BJ (cell line): ENCODE measurements around the gene CCDC106. TPM values are rescaled to one million over a fixed set of nuclear protein-coding genes. Genes with fewer than 3 reads are reported as not detected.

Experiments used
- CTCF ChIA-PET: fragments of 350-600 bp; formaldehyde crosslinking; extraction: SDS; loops from one replicate; lab custom pipeline; 2021; ENCODE audit warnings: antibody characterized with exemption, inconsistent platforms; lab: Yijun Ruan, JAX
- POLR2A ChIA-PET: fragments of 300-600 bp; sonication (Branson Sonifier 250); formaldehyde crosslinking; extraction: SDS; loops from one replicate; lab custom pipeline; 2021; ENCODE audit warnings: antibody characterized with exemption; lab: Charles Lee
- DNase-seq: peaks from one replicate; pipeline ENCODE4 v3.0.0-alpha.2; 2011; ENCODE audit warnings: low read depth
- H3K27me3 ChIP-seq: 2 replicates; pipeline ENCODE4 v1.6.0; 2011; ENCODE audit warnings: low read length; ENCODE audit not compliant: control insufficient read depth, insufficient read depth
- H3K36me3 ChIP-seq: 2 replicates; pipeline ENCODE4 v1.5.1; 2011; ENCODE audit warnings: low read length; ENCODE audit not compliant: control insufficient read depth, insufficient read depth
- H3K4me3 ChIP-seq: 2 replicates; pipeline ENCODE4 v1.5.1; 2011; ENCODE audit warnings: low read depth, mild to moderate bottlenecking, control low read depth, low read length
- CTCF ChIP-seq: IDR thresholded peaks from 2 replicates; pipeline ENCODE4 v1.5.1; 2011; ENCODE audit warnings: low read depth, mild to moderate bottlenecking, control low read depth, inconsistent platforms, low read length, moderate library complexity; ENCODE audit not compliant: insufficient read depth
- polyA plus RNA-seq: library from polyadenylated mRNA; depleted of rRNA; stranded (reverse); fragments of >200 nt; gene quantifications from 2 replicates; pipeline ENCODE4 v1.2.3, GENCODE V29; 2011

The CCDC106 gene
- polyA plus RNA-seq, 1 experiment = 8.9 TPM

GRCh38 chr19:55635856-55636440 is 12.1 kb upstream of the CCDC106 start:
- ChIA-PET POLR2A (interaction anchor here (1.0 kb wide), 1 partner anchor 12 kb away, joined by 4 read pairs; the partner anchor contains the start of gene CCDC106), CTCF (interaction anchor here (0.9 to 2.2 kb wide), 5 partner anchors 12 to 132 kb away, joined by 3 to 10 read pairs (median 4); partner anchors contain the start of gene ZNF784)
- TF ChIP-seq CTCF = no peak
- H3K27me3 ChIP-seq = no peaks in the 10 kb centered on the region
- no peaks in the 10 kb centered on the region; the same call in 1 of the 2 replicates for H3K36me3 ChIP-seq
- DNase-seq = no peak
- peak overlapping the region; percentile 99 for H3K4me3 ChIP-seq

- POLR2A ChIA-PET = interaction anchor here (0.6 to 1.0 kb wide), 2 partner anchors 11 to 18 kb away, joined by 3 to 4 read pairs; partner anchors contain the start of gene CCDC106
- DNase-seq = no peak
- TF ChIP-seq CTCF = no peak
- Histone ChIP-seq H3K27me3 (no peaks in the 10 kb centered on the region), H3K36me3 (no peaks in the 10 kb centered on the region; the same call in 1 of the 2 replicates), H3K4me3 (no peak overlapping the region)
- CTCF ChIA-PET = interaction anchor here (1.5 to 2.2 kb wide), 4 partner anchors 12 to 133 kb away, joined by 4 to 10 read pairs (median 4); partner anchors contain the start of gene ZNF784
Observed at GRCh38 chr19:55636723-55637122, 11.3 kb upstream of the CCDC106 start.

- no peak for DNase-seq
- TF ChIP-seq CTCF = no peak
- CTCF ChIA-PET = interaction anchor here (1.1 to 1.8 kb wide), 2 partner anchors 13 to 17 kb away, joined by 4 to 5 read pairs; partner anchors contain the start of genes U2AF2 and ZNF784
- H3K4me3 ChIP-seq = no peak overlapping the region
- H3K36me3 ChIP-seq = no peaks in the 10 kb centered on the region; the same call in 1 of the 2 replicates
- H3K27me3 ChIP-seq = no peaks in the 10 kb centered on the region
- POLR2A ChIA-PET = no interaction called here
Observed at GRCh38 chr19:55637534-55637933, 10.5 kb upstream of the CCDC106 start.

- ChIA-PET CTCF (interaction anchor here (1.0 to 2.5 kb wide), 4 partner anchors 12 to 33 kb away, joined by 3 to 9 read pairs (median 6); partner anchors contain the start of gene U2AF2), POLR2A (no interaction called here)
- no peak for DNase-seq
- no peak overlapping the region for H3K4me3 ChIP-seq
- no peaks in the 10 kb centered on the region; the same call in 1 of the 2 replicates for H3K36me3 ChIP-seq
- no peaks in the 10 kb centered on the region for H3K27me3 ChIP-seq
- TF ChIP-seq CTCF = peak; percentile 55
Observed at GRCh38 chr19:55638864-55639359, 9.1 kb upstream of the CCDC106 start.

- POLR2A ChIA-PET = interaction anchor here (0.9 kb wide), 1 partner anchor 14 kb away, joined by 4 read pairs; no protein-coding TSS in a partner anchor
- peaks cover 2% of the 10 kb centered on the region for H3K36me3 ChIP-seq
- peak; percentile 60 for TF ChIP-seq CTCF
- peak overlapping the region; percentile 75 for H3K4me3 ChIP-seq
- no peaks in the 10 kb centered on the region for H3K27me3 ChIP-seq
- CTCF ChIA-PET = interaction anchor here (0.8 to 2.5 kb wide), 5 partner anchors 13 to 35 kb away, joined by 3 to 9 read pairs (median 3); partner anchors contain the start of genes U2AF2 and ZNF865
- DNase-seq = no peak
Observed at GRCh38 chr19:55640043-55640576, 7.9 kb upstream of the CCDC106 start.
